CD4-positive, alpha-beta T cell treated with Interleukin-15 for 4 hours (primary cell): ENCODE measurements around the gene ZNF276.

Source experiments
- DNase-seq: peaks from one replicate; pipeline ENCODE4 v3.0.0-alpha.2; 2020; ENCODE audit warnings: low spot score

Gene ZNF276

GRCh38 chr16:89712274-89712781 lies 9.0 kb upstream of the ZNF276 start:
- DNase-seq, result no peak

- no peak for DNase-seq
Observed at GRCh38 chr16:89716493-89716892, 4.8 kb upstream of the ZNF276 start.

GRCh38 chr16:89716916-89717687 lies 4.2 kb upstream of the ZNF276 start:
- no peak for DNase-seq

- DNase-seq, result no peak
Observed at GRCh38 chr16:89717688-89718505, 3.4 kb upstream of the ZNF276 start.

GRCh38 chr16:89720551-89720812 lies 855 bp upstream of the ZNF276 start:
- no peak for DNase-seq

- DNase-seq, result peak; percentile 93
Observed at GRCh38 chr16:89721546-89722391, 432 bp downstream of the ZNF276 start.

GRCh38 chr16:89722392-89723278 lies 1.3 kb downstream of the ZNF276 start:
- peak; percentile 88 for DNase-seq

GRCh38 chr16:89723279-89724250 lies 2.2 kb downstream of the ZNF276 start:
- peak; percentile 88 for DNase-seq

- no peak for DNase-seq
Observed at GRCh38 chr16:89727406-89728120, 6.2 kb downstream of the ZNF276 start.

- no peak for DNase-seq
Observed at GRCh38 chr16:89729293-89729692, 8.0 kb downstream of the ZNF276 start.

- no peak for DNase-seq
Observed at GRCh38 chr16:89729863-89730593, 8.7 kb downstream of the ZNF276 start.

- no peak for DNase-seq
Observed at GRCh38 chr16:89730610-89731234, 9.4 kb downstream of the ZNF276 start.

- no peak for DNase-seq
Observed at GRCh38 chr16:89732142-89732917, 11.0 kb downstream of the ZNF276 start.

- DNase-seq, result no peak
Observed at GRCh38 chr16:89732918-89733242, 11.5 kb downstream of the ZNF276 start.

GRCh38 chr16:89733322-89733721 lies 12.0 kb downstream of the ZNF276 start:
- no peak for DNase-seq

GRCh38 chr16:89733792-89734191 lies 12.5 kb downstream of the ZNF276 start:
- DNase-seq, result no peak

- no peak for DNase-seq
Observed at GRCh38 chr16:89736554-89736953, 15.2 kb downstream of the ZNF276 start.
